Activated CD4-positive, alpha-beta memory T cell treated with anti-CD3 and anti-CD28 coated beads for 36 hours (primary cell): ENCODE data around the gene MEST. TPM values are rescaled to one million over a fixed set of nuclear protein-coding genes. Genes with fewer than 3 reads are reported as not detected.
"Not testable (repeated sequence)": the region's sequence is repeated elsewhere in the genome, so short reads cannot be mapped to it uniquely, and the experiment has no call there.

Source experiments
- CTCF ChIA-PET: fragments of 350-600 bp; sonication (Branson Sonifier 250); formaldehyde crosslinking; loops from one replicate; lab custom pipeline; 2021; ENCODE audit warnings: antibody characterized with exemption, inconsistent platforms; lab: Charles Lee
- POLR2A ChIA-PET: fragments of 350-600 bp; sonication (Branson Sonifier 250); formaldehyde crosslinking; loops from one replicate; lab custom pipeline; 2021; ENCODE audit warnings: antibody characterized with exemption; lab: Charles Lee
- DNase-seq: peaks from one replicate; pipeline ENCODE4 v3.0.0-alpha.2; 2020
- H3K27ac Mint-ChIP-seq: one replicate; pipeline ENCODE4 v1.8.0; 2021; ENCODE audit warnings: mixed read lengths
- H3K27me3 Mint-ChIP-seq: one replicate; pipeline ENCODE4 v1.8.0; 2021; ENCODE audit warnings: mixed read lengths
- H3K36me3 Mint-ChIP-seq: one replicate; pipeline ENCODE4 v1.8.0; 2021; ENCODE audit warnings: mixed read lengths
- H3K4me1 Mint-ChIP-seq: one replicate; pipeline ENCODE4 v1.8.0; 2021; ENCODE audit warnings: low read depth, mixed read lengths
- H3K4me3 Mint-ChIP-seq: one replicate; pipeline ENCODE4 v1.8.0; 2021; ENCODE audit warnings: mild to moderate bottlenecking, mixed read lengths
- H3K9me3 Mint-ChIP-seq: one replicate; pipeline ENCODE4 v1.8.0; 2021; ENCODE audit warnings: mixed read lengths
- intact Hi-C: fragments of 100-400 bp; cut with micrococcal nuclease; formaldehyde crosslinking; loops from one replicate; pipeline ENCODE4 v1.15.1; 2023
- microRNA-seq: library from miRNA; unstranded; fragments of <30 nt; microRNA quantifications from one replicate; pipeline ENCODE4 v1.2.0, GENCODE V29; 2022; ENCODE audit warnings: borderline number of aligned reads, borderline microRNAs expressed, borderline replicate concordance
- total RNA-seq, 2 experiments: library from RNA; stranded (reverse); gene quantifications; one replicate each; pipeline ENCODE4 v1.2.3, GENCODE V29; 2021

MEST gene
- total RNA-seq, 2 experiments from 2014 or later: 0.83 to 1.0 TPM

DNA sequence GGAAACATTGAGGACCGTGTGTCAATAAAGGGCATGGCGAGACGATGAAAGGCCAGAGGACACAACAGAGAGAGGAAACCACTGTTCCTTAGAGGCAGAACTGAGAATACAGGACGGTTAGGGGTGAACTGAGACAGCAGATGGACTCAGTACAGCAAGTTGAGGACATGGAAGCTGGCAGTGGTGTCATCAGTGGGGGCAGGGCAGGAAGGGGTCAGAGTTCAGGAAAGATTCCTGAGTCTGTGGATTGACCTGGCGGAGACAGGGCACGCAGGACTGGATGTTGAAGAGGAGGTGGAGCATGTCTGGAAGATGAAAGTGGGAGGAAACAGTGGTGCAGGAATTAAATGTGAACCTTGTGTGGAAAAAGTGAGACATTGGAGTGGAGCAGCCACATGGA is 46.0 kb downstream of the MEST start:
- H3K4me1 Mint-ChIP-seq, H3K36me3 Mint-ChIP-seq, H3K27me3 Mint-ChIP-seq, intact Hi-C loops, POLR2A ChIA-PET, H3K4me3 Mint-ChIP-seq, CTCF ChIA-PET, H3K9me3 Mint-ChIP-seq, DNase-seq, H3K27ac Mint-ChIP-seq: not testable (repeated sequence)

- H3K27ac Mint-ChIP-seq, H3K4me3 Mint-ChIP-seq, DNase-seq, intact Hi-C loops, CTCF ChIA-PET, H3K27me3 Mint-ChIP-seq, H3K4me1 Mint-ChIP-seq, H3K9me3 Mint-ChIP-seq, POLR2A ChIA-PET: not testable (repeated sequence)
- H3K36me3 Mint-ChIP-seq: peaks cover 10% of the 10 kb centered on the region
Observed at GRCh38 chr7:130541287-130541686, 49.4 kb downstream of the MEST start.

- H3K4me3 Mint-ChIP-seq, DNase-seq, H3K27me3 Mint-ChIP-seq, H3K4me1 Mint-ChIP-seq, POLR2A ChIA-PET, CTCF ChIA-PET, intact Hi-C loops, H3K9me3 Mint-ChIP-seq, H3K27ac Mint-ChIP-seq, H3K36me3 Mint-ChIP-seq: not testable (repeated sequence)
Observed at GRCh38 chr7:130542297-130542696, 50.4 kb downstream of the MEST start.

- ChIA-PET CTCF (interaction anchor here (0.6 kb wide), 1 partner anchor 481 kb away, joined by 3 read pairs; no protein-coding TSS in a partner anchor), POLR2A (no interaction called here)
- Mint-ChIP-seq H3K9me3 (no peaks in the 10 kb centered on the region), H3K4me3 (no peak overlapping the region), H3K27me3 (no peaks in the 10 kb centered on the region), H3K36me3 (peaks cover 7% of the 10 kb centered on the region), H3K4me1 (no peaks in the 10 kb centered on the region), H3K27ac (no peak overlapping the region)
- DNase-seq: no peak
- intact Hi-C loops: no loop called here
Observed at GRCh38 chr7:130543487-130544010, 51.7 kb downstream of the MEST start.

DNA sequence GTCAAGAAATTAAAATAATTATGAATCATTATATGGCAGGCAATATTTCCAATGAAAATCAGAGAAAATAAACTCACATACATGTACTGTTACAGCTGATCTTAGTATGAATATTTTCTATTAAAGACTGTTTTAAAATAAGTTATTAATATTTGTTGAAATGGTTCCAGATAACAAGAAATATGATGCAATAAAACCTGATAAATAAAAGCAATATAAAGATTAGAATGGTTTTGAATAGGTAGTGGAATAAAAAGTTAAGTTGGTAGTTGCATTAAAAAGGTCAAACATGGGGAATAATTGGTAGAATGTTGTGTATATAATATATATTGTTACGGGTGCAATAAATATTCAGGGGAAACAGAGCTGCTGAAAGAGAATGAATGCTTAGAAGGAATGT is 52.5 kb downstream of the MEST start:
- POLR2A ChIA-PET: no interaction called here
- CTCF ChIA-PET: no interaction called here
- no peak for DNase-seq

GRCh38 chr7:130553398-130554029 is 61.6 kb downstream of the MEST start:
- peaks cover 12% of the 10 kb centered on the region for H3K36me3 Mint-ChIP-seq
- H3K4me1 Mint-ChIP-seq: no peaks in the 10 kb centered on the region
- no peaks in the 10 kb centered on the region for H3K9me3 Mint-ChIP-seq
- ChIA-PET POLR2A (no interaction called here), CTCF (interaction anchor here (0.7 to 1.1 kb wide), 2 partner anchors 9 to 11 kb away, joined by 3 read pairs; no protein-coding TSS in a partner anchor)
- DNase-seq: no peak
- no peak overlapping the region for H3K27ac Mint-ChIP-seq
- intact Hi-C loops: no loop called here
- H3K27me3 Mint-ChIP-seq: no peaks in the 10 kb centered on the region
- no peak overlapping the region for H3K4me3 Mint-ChIP-seq

More for the DNA sequence above, 52.5 kb downstream of the MEST start:
- no peak overlapping the region for H3K27ac Mint-ChIP-seq
- peaks cover 11% of the 10 kb centered on the region for H3K36me3 Mint-ChIP-seq
- H3K9me3 Mint-ChIP-seq: no peaks in the 10 kb centered on the region
- intact Hi-C loops: no loop called here
- H3K27me3 Mint-ChIP-seq: no peaks in the 10 kb centered on the region
- no peak overlapping the region for H3K4me3 Mint-ChIP-seq
- H3K4me1 Mint-ChIP-seq: no peaks in the 10 kb centered on the region

DNA sequence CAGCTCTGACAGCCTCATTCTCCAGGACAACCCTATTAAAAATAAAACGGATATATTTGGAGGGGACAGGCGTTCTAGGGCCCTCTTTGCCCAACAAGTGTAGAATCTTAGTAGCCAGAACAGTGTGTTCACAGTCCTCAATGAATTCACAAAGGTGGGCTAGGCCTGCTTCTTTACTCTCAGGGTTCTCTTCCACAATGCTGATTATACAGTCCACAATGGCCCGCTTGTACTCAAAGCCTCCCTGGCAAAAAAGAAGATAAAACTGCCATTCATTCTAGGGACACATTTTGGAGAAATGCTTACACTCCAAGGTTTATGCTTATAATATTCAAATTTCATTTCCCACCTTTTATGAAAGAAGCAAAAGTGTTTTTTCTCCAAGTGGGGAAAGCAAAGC is 62.6 kb downstream of the MEST start:
- H3K27ac Mint-ChIP-seq: no peak overlapping the region
- H3K4me1 Mint-ChIP-seq: no peaks in the 10 kb centered on the region
- H3K36me3 Mint-ChIP-seq: peaks cover 7% of the 10 kb centered on the region
- DNase-seq: no peak
- CTCF ChIA-PET: interaction anchor here (0.7 kb wide), 1 partner anchor 10 kb away, joined by 3 read pairs; no protein-coding TSS in a partner anchor
- intact Hi-C loops: no loop called here
- POLR2A ChIA-PET: no interaction called here
- H3K4me3 Mint-ChIP-seq: no peak overlapping the region
- H3K27me3 Mint-ChIP-seq: no peaks in the 10 kb centered on the region
- no peaks in the 10 kb centered on the region for H3K9me3 Mint-ChIP-seq

Small RNA genes within 50 kb of the gene (microRNA-seq; reads per million reads assigned to microRNA genes)
- 224 reads per million, percentile 75 among the genes with 10 or more reads in this experiment for gene MIR335

Other genes starting within 250 kb of the MEST start
- under 1 TPM; 0.14 to 0.44 TPM for gene CPA2, start 225.2 kb upstream of the MEST start, total RNA-seq
- under 1 TPM; 0.45 to 0.90 TPM for gene CPA4, start 198.9 kb upstream of the MEST start, total RNA-seq
- under 1 TPM in 1 of 2 experiments, not detected in 1; 0.15 TPM for gene CPA5, start 147.3 kb upstream of the MEST start, total RNA-seq
- gene CPA1, start 111.6 kb upstream of the MEST start, total RNA-seq: not detected
- 10 to 100 TPM; 14.0 to 16.4 TPM for gene CEP41, start 51.1 kb upstream of the MEST start, total RNA-seq
- gene COPG2, start 176.7 kb downstream of the MEST start, total RNA-seq: 10 to 100 TPM; 31.5 to 33.4 TPM
- not detected for gene TSGA13, start 194.5 kb downstream of the MEST start, total RNA-seq
- gene KLF14, start 242.1 kb downstream of the MEST start, total RNA-seq: not detected